Stimulated activated CD4-positive, alpha-beta T cell treated with anti-CD3 and anti-CD28 coated beads, Interleukin-4, amount 100 ng/mL, for 24 hours (primary cell): Measurements from ENCODE around the gene DOK3.
A peak's percentile ranks its signal among the peaks of the same experiment; 100 is the strongest.

ENCODE experiments used
- DNase-seq: peaks from one replicate; pipeline ENCODE4 v3.0.0-alpha.2; 2020

Gene DOK3, protein sequence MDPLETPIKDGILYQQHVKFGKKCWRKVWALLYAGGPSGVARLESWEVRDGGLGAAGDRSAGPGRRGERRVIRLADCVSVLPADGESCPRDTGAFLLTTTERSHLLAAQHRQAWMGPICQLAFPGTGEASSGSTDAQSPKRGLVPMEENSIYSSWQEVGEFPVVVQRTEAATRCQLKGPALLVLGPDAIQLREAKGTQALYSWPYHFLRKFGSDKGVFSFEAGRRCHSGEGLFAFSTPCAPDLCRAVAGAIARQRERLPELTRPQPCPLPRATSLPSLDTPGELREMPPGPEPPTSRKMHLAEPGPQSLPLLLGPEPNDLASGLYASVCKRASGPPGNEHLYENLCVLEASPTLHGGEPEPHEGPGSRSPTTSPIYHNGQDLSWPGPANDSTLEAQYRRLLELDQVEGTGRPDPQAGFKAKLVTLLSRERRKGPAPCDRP

DNA sequence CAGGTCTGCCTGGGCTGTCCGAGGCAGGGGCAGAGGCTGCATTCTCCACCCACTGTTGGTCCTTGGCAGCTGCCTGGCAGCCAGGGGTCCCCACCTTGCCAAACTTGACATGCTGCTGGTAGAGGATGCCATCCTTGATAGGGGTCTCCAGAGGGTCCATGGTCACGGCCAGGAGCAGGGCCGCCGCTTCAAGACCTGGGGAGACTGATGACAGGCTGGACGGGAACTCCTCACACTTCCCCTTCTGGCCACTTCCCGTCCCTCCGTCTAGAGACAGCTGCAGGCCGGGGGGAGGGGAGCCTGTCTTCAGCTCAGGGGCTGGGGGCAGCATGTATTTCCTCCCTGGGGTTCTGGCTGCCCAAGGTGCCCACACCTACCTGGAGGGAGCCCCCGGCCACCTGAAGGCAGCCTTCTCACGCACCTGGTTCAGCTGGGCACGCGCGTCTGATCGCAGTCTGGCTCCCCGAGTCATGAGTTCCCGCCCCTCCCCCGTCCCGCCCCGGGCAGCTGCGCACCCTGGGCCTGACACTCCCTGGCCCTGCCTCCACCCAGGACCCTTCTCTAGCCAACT lies at the start of gene DOK3:
TSS of gene DOK3 (minus strand) at position 446 of the 571 bp plus-strand sequence. CDS start at position 160, 286 bp downstream.
- DNase-seq, result no peak

DNA sequence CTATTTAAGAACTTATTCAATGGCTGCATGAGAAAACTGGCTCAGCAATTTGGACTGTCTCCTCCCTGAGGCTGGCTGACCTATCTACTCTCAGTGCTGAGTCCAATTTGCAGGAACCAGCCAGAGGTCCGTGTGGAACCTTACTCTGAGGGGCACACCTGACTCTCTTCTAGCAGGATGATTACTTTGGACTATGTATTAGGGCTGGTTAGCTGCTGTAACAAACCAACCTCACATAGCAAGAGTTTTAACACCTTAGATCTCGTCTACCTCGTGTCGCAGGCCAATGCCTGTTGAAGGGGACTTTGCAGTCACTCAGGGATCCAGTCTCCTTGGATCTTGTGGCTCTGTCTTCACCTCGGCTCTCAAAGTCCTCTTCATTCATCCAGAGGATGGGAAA lies 48.2 kb upstream of the DOK3 start:
- no peak for DNase-seq

DNA sequence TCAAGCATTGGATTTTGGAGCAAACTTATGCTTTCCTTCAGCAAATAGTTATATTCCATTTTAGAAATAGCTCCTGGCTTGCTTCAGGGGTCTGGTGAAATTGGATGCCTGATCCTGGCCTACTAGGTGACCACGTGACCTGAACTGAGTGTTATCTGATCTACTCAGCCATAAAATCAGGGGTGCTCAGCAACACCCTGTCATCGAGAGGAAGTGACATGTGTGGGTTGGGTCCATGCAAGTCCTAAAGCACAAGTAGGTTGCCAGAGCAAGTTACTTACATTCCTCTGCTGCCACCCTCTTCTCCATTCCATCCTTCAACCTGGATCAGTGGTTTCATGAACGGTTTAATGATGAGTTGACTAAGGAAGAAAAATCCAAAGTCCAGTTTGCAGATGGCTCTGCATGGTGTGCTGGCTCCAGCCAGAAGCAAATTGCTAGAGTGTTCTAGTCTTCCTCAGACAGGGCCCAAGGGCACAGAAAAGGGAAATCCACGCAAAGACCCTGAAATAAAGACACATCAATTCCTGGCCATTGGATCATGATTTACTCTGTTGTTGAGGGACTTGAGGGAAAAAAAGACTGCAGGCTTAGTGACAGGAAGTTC lies 47.5 kb upstream of the DOK3 start:
- DNase-seq, result no peak

DNA sequence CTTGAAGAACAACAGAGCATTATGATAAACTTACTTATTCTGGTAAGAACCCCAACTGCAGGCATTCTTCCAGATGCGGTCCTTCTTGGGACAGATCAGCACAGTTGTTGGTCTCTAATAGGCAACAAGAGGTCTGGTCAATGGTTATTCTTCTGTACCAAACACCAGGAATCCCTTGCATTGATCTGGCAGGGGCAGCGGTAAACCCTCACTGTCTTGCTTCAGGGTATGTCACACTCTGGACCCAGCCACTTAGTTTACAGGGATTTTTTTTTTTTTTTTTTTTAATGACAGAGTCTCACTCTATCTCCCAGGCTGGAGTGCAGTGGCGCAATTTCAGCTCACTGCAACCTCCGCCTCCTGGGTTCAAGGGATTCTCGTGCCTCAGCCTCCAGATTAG lies 46.0 kb upstream of the DOK3 start:
- DNase-seq, result no peak

DNA sequence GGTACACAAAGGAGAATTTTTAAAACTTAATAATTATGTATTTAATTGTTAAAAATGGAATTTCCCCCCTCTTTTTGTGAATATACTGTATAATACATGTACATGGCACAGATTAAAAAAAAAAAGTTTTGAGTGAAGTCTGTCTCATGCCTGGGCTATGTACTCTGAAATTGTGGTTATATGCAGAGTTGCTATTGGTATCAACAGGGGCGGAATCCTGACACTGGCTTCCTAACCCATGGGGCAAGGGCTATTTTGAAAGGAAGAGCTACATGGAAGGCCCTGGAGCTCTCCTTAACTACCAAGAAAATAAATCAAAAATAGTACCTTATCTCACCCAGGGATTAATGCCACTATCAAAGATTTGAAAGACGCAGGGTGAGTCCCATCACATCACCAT lies 45.6 kb upstream of the DOK3 start:
- DNase-seq, result no peak

DNA sequence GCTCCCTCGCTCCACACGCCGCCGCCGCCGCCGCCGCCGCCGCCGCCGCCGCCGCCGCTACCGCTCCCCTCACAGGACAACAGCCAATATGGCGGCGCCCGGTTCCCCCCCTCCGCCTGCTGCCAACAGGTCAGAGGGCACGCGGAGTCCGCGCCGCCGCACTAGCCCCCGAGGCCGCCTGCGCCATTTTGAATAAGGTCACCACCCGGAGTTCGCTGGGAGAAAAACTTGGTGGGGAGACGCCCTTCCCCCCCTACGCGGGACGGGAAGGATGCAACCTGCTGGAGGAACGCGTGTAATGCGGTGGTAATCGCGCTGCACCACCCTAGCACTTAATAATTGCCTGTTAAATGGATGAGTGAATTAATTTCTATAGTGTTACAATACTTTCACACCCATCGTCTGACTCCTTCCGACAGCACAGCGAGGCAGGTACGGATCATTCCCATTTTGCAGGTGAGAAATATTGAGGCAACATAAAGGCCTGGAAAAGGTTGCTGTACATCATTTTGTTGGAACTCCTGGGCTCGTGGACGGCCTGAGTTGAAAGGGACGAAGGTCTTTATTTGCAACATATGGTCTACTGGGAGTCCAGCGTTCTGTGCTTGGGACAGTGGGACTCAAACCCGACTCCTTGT lies 45.0 kb upstream of the DOK3 start, which contains the start of gene FAM193B:
TSS of gene FAM193B (minus strand) at position 90 of the 638 bp plus-strand sequence. CDS start 105 bp downstream, outside the sequence.
- peak; percentile 96 for DNase-seq

DNA sequence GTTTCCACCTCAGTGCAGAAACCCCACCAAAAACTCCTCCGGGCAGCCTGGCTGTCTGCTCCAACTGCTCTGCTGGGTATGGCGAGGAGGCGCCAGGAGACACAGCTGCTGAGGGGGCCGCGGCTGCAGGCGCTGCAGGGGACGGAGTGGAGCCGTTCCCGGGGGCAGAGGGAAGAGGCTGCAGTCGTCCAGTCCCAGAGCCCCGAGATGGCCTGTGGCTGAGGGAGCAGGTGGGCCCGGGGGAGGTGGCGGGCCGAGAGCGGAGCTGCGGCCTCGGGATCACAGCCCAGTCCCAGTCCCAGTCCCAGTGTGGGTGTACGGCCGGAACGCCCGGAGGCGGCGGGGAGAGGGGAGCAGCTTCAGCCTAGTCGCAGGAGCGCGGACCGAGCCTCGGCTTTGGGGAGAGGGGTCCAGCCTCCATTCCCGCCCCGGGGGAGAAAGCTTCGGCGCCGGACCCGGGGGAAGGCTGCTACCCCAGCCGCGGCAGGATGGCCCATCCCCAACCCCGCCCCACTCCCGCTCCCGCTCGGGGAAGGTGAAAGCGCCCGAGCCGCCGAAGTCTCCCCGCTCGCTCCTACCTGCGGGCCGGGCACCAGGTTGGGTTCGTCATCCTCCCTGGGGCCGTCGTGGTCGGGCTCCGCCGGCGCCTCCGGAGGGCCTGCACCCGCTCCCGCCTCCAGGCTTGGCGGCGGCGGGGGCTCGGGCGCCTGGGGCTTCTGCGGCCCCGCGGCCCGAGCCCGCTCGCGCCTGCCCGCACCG lies 44.2 kb upstream of the DOK3 start:
- DNase-seq, result peak; percentile 55

DNA sequence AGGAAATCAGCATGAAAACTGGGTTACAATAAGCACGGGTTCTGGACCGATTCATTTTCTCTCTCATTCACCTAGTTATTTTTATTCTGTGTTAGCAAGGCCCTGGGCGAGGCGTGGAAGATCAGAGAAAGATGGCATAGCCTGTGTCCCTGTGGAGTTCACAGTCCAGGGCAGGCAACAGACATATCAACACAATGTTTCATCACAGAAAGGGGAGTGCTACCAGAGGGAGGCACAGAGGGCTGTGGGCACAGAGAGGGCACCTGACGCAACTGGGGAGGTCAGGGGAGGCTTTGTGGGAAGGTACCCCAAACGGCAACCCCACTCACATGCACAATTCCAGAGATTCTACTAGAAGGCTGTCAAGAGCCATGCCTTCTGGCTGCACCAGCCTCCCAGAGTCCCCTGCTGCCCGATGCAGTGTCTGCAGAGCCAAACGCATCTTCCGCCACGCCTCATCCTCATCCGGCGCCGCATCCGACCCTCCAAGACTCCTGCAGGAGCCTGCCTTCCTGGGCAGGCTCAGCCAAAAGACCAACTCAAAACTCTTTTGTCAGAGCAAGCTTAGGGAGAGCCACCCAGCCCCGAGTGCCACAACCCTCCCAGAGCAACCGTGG lies 43.3 kb upstream of the DOK3 start:
- DNase-seq, result no peak

DNA sequence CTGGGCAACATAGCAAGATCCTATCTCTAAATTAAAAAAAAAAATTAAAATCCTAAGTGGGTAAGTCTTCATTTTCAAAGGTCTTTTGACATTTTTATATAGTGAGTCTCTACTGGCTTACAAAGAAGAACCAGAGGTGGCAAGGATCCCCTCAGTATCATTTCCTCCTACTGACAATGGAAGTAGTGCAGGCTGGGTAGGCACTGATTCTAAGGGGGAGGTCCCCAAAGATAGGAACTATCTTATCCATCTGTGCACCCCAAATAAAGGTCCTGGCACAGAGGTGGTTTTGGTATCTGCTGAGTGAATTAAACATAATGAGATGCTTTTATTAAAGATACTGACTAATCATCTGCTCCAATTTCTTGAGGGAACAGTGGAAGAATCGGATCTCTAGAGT lies 40.5 kb upstream of the DOK3 start:
- no peak for DNase-seq

DNA sequence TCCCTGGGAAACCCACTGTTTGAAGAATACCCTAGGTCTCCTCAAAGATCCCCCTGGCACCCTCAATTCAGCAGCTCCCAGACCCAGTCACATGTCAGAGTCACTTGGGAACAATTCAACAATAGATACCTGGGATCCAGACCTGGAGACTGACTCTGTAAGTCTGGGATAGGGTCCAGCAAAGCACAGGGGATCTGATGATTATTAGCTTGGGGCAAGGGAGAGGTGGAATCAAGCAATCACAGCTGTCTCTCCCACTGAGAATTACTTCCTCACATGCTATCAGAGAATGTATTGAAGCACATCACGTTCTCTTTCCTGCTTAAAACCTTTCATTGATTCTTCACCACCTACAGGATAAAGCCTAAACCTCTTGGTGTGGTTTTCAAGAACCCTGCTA lies 38.9 kb upstream of the DOK3 start:
- no peak for DNase-seq

DNA sequence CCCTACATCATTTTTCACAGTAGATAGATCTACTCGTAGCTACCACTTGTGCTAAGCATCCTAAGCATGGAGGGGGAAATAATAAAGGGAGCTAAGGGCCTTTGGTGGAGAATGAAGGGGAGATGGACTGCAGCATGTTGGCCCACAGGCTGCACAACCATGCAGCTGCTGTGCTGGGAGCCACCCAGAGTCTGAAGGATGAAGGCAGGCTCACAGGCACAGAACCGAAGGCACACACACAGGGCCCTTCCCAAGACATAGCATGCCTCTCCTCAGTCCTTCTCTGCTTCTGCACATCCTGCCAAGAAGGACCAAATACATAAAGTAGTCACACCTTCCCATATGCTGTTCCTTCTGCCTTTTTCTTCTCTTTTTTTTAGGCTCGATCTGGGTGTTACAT lies 38.1 kb upstream of the DOK3 start:
- no peak for DNase-seq

DNA sequence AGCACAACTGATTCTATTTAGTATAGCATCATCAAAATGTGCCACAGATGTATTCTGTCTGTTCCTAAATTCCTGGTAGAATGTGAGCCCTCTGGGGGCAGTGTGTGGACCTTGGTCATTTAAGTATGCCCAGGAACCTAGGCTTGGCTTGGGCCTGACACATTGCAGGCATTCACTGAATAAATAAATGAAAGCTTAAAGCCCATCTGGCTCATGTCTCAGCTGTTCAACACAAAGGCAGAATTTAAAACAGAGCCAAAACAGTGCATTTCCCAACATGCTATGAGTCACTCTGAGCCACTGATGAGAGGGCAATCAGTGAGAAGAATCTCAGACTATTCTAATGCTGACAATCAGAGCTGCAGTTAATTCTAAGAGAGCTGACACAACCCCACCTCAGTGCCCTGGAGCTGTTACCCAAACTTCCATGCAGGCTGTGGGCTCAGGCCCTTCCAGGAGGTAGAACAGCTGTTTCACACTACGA lies 36.7 kb upstream of the DOK3 start:
- no peak for DNase-seq

DNA sequence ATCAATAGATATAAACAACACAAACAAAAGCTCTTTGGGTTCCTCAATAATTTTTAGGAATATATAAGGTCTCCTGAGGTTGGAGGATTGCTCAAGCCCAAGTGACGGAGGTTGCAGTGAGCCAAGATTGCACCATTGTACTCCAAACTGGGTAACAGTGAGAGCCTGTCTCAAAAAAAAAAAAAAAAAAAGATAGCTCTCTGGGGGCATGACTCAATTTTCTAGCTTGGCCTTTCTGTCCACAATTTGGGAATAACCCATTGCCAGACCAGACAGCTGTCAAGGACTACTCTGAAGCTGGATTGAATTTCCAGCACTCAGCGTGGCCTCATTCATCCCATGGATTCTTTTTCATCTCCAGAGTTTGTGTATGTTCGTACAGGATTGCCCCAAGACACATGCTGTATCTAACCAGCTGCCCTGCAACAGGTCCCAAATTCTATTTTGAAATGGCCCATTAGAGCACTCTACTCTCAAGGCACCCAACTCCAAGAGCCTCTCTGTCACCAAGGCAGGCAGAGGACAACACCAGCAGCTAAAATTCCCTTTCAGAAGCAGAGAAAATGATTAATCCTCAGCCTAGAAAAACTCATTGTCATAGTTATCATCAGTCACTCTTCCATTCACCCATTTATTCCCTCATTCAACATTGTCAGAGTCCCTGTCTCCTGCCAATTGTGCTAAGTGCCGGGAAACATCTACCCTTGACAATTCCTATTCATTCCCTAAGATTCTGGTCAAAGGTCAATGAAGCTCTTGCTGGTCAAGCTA lies 36.0 kb upstream of the DOK3 start:
- no peak for DNase-seq

DNA sequence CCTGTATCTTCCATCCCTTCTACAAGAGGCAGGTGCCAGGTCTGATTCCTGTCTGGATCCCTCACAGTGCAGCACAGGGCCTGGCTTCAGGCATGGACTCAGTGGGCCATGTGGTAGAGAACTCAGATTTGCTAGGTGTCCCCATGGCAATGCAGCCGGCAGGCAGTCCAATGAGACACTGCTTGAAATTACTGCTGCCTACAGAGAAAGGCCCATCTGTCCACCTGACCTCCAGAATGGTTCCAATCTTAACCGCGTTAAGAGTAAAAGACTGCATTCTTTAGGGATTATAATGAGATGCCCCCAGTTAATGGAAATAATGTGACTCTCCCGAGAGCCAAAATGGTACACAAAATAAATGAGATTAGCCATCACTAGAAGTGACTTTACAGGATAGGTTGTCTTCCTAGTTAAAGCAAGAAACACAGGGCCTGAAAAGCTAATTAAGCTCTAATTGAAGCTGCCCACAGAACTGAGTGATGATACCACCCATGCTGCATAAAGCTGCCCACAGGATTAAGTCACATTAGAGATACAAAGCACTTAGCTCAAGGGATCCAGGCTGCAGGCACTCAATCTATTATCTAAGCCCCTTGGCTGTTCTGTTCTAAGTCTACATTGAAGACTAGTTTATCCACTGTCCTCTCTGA lies 33.3 kb upstream of the DOK3 start:
- no peak for DNase-seq

DNA sequence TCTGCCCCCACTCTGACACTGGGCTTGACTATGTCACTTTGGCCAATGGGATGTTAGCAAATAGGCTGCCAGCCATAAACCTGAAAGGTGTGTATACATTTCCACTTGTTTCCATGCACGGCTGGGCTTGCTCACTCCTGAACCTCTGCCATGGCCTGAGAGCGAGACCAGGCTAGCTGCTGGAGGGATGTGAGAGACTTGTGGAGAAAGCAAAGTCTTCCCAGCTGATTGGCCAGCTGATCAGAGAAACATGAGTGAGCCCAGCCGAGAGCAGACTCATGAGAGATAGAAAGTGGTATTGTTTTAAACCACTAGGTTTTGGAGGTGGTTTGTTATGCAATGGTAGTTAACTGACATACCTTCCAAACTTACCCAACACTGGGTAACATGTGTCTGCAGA lies 30.8 kb upstream of the DOK3 start:
- no peak for DNase-seq

DNA sequence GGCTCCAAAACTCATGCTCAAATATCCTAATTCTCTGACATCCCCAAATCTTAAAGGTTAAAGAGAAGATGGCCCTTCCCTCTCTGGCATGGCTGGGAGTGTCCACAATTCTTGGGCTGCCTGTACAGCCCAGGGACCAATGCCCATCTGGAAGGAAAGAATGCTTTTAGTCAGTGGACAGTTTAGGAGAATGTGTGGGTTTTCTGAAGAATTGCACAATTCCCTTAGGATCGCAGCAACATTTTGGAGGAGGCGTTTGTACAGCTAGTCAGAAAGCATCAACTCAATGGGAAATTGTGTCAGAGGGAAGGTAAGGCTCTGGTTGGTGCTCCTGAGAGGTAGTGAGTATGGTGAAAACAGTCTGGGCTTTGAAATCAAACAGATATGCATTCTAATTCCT lies 29.8 kb upstream of the DOK3 start:
- no peak for DNase-seq

DNA sequence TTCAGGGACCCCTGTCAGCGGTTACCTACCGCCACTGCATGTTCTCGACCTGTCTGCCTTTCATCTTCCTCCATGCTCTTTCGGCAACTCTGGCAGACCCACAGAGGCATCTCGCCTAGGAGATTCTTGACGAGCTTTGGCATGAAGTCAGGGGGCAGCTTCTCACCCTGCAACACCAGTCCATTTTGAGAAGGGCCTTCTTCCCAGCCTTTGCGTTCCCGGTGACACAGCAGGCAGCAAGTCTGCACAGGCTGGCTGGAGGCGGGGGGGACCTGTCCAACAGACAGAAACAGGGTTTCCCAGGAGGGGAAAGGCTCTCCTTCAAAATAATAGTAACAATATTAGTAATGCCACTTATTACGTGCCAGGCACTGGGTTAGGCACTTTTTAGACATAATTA lies 29.2 kb upstream of the DOK3 start:
- no peak for DNase-seq

DNA sequence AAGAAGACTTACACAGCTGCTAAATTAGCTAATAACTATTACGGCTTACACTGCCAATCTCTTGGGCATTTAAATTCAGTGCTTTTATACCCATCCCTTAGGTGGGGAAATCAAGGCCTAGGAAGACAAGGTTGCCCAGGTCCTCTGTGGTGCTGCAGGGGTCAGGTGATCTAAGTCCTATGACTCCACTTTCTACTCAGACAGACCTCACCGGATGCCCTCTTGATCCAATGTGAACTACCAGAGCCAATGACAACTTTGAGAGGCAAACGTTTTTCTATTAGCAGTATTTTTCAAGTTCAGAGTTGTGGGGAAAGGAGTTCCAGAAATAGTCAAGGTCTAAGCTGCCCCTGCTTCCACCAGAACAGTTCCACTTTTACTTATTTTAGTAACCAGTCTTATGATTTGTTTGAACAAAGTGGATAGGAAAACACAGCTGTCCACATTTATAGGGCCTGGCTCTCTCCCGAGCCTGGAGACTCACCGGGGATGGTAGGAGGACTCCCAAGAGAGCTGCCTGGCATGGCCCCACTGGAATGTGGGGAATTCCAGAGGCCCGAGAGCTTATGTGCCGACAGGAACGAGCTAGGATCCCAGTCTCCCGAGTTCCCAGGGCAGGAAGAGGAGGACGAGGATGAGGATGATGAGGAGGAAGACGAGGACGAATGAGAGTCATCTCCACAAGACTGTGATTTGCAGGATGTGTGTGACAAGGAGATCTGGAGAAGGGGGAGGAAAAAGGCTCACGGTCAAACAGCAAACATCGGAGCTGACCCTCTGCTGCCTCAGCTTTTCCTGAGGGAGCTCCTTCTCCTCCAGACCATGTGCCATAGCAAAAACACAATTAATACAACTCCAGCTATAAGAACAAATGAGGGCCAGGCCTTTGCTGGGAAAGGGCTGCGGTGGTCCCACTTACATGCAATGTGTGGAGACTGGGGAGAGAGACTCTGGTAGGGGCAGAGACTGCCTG lies 28.0 kb upstream of the DOK3 start:
- DNase-seq, result no peak

DNA sequence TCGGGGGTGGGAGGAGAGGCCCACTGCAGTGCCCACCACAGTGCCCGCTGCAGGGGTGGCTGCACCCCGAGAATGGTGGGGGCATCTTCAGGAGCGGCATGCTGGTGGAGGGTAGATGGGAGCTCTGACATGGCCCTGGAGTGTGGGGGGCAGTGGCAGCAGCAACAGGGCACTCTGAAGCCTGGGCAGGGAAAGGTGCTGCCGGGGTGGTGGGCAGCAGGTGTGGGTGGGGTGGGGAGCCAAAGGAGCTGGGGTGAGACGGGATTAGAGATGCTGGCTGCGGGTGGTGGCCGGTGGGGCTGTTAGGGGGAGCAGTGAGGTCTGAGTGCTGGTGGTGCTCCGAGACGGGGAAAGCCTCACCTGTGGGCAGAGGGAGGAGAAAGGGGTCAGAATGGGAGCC lies 26.8 kb upstream of the DOK3 start:
- DNase-seq, result no peak

DNA sequence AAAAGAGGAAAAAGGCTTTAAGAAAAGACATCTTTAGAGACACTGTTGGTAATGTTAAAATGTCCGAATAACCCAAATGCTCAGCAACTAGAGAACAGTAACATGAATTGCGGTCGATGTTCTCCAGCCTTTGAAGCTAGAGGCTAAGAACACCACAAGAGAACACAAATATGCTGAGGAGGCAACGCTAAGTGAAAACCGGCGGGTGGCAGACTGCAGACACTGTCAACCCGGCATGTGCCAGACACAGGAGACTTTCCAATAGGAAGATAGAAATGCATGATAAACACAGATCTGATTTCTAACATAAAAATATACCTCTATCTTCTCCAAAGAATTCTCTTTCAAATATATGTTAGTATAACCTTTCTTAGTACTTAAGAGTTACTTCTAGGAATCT lies 25.5 kb upstream of the DOK3 start:
- DNase-seq, result no peak
